K562 (cell line): Measurements from ENCODE around the gene KLK11. TPM values are rescaled to one million over a fixed set of nuclear protein-coding genes. Genes with fewer than 3 reads are reported as not detected.

Source experiments
- CEBPZ ChIP-seq: fragments of 150-350 bp; IDR thresholded peaks from 2 replicates; pipeline ENCODE4 v1.6.1; 2014; ENCODE audit warnings: low read depth, mild to moderate bottlenecking, low read length, borderline replicate concordance
- E2F5 ChIP-seq: sonication (generic); formaldehyde crosslinking; IDR thresholded peaks from 2 replicates; pipeline ENCODE4 v1.8.0; 2022; ENCODE audit warnings: mild to moderate bottlenecking, missing genetic modification reagents
- FUS ChIP-seq: fragments of 200-400 bp; formaldehyde crosslinking; optimal IDR thresholded peaks from 2 replicates; pipeline ENCODE3; 2017; ENCODE audit warnings: low read depth, low read length
- HIVEP1 ChIP-seq: fragments of 250-450 bp; sonication (Bioruptor Pico); IDR thresholded peaks from 2 replicates; pipeline ENCODE4 v1.4.0; 2020; ENCODE audit warnings: mild to moderate bottlenecking
- HMBOX1 ChIP-seq: sonication (generic); IDR thresholded peaks from 2 replicates; pipeline ENCODE4 v1.6.1; 2016
- HNRNPK ChIP-seq: fragments of 200-400 bp; formaldehyde crosslinking; IDR thresholded peaks from one replicate; pipeline ENCODE4 v1.6.1; 2018; ENCODE audit warnings: mild to moderate bottlenecking, low read depth, low read length; ENCODE audit not compliant: poor library complexity, severe bottlenecking
- KLF13 ChIP-seq: fragments of 450-650 bp; IDR thresholded peaks from 2 replicates; pipeline ENCODE4 v1.6.1; 2016; ENCODE audit warnings: missing genetic modification characterization, low read depth, mild to moderate bottlenecking, missing compliant biosample characterization, moderate library complexity, borderline replicate concordance
- NFXL1 ChIP-seq: fragments of 450-650 bp; formaldehyde crosslinking; IDR thresholded peaks from 2 replicates; pipeline ENCODE4 v1.4.0; 2021; ENCODE audit warnings: mild to moderate bottlenecking
- RBM25 ChIP-seq: fragments of 200-400 bp; formaldehyde crosslinking; IDR thresholded peaks from 2 replicates; pipeline ENCODE4 v1.6.1; 2018; ENCODE audit warnings: low read length, low read depth, moderate library complexity; ENCODE audit not compliant: severe bottlenecking
- TEAD1 ChIP-seq, 2 experiments: fragments of 450-650 bp in 1 of 2; sonication (generic) in 1 of 2; formaldehyde crosslinking; IDR thresholded peaks; 2 replicates each; pipeline versions ENCODE4 v1.4.0 to v1.8.0; 2020 to 2022; ENCODE audit warnings: mild to moderate bottlenecking in 2 of 2, missing genetic modification reagents in 1 of 2
- TFE3 ChIP-seq: fragments of 450-650 bp; formaldehyde crosslinking; IDR thresholded peaks from 2 replicates; pipeline ENCODE4 v1.4.0; 2020; ENCODE audit warnings: mild to moderate bottlenecking, mixed read lengths
- TSC22D4 ChIP-seq: fragments of 450-650 bp; IDR thresholded peaks from 2 replicates; pipeline ENCODE4 v1.6.1; 2016; ENCODE audit warnings: missing genetic modification characterization, missing biosample characterization, control low read depth
- VEZF1 ChIP-seq: fragments of 200-800 bp; sonication (Bioruptor generic); IDR thresholded peaks from 2 replicates; pipeline ENCODE4 v1.6.1; 2017; ENCODE audit warnings: missing genetic modification characterization, missing compliant biosample characterization
- ZNF280B ChIP-seq: fragments of 250-450 bp; sonication (Bioruptor Pico); IDR thresholded peaks from 2 replicates; pipeline ENCODE4 v1.5.1; 2021; ENCODE audit warnings: mild to moderate bottlenecking
- ZNF655 ChIP-seq: fragments of 250-450 bp; sonication (Bioruptor Pico); IDR thresholded peaks from 2 replicates; pipeline ENCODE4 v1.5.0; 2021
- polyA plus RNA-seq, 8 experiments: library from polyadenylated mRNA; depleted of rRNA in 4 of 8; stranded (reverse) in 5 of 8; unstranded in 3 of 8; fragments of >200 nt; fragmentation: Nextera tagmentation in 2 of 8; fragmentation: Illumina TruSeq in 1 of 8; extraction: Ambion mirVana in 2 of 8; extraction: Trizol in 1 of 8; gene quantifications; 2 replicates each; pipeline versions ENCODE4 v1.2.1 to v1.2.3, GENCODE V29; 2011 to 2014; ENCODE audit warnings: inconsistent platforms in 1 of 8, missing spikeins in 1 of 8
- total RNA-seq, 7 experiments: library from RNA; depleted of rRNA in 6 of 7; stranded (reverse); fragments of >200 nt in 6 of 7; fragmentation: Illumina TruSeq in 2 of 7; extraction: Trizol in 2 of 7; gene quantifications; 2 replicates each; pipeline versions ENCODE4 v1.2.1 to v1.2.3, GENCODE V29; 2011 to 2021; ENCODE audit warnings: low replicate concordance in 1 of 7

The KLK11 gene
- total and polyA plus RNA-seq, 9 of the 15 experiments (the other 6 are each of a cell fraction or from before 2014, with no cell fraction given) = not detected

- no peak for TF ChIP-seq ZNF280B (CRISPR knock-in tag)
- TF ChIP-seq HIVEP1 (CRISPR knock-in tag) = no peak
- no peak for TF ChIP-seq HNRNPK
- TF ChIP-seq TEAD1 (CRISPR knock-in tag; IDR thresholded peaks at IDR 0.05) = 0 out of 4 replicates have a peak, but pooled peaks of 1 of the 2 experiments have one; percentile 56
- TF ChIP-seq FUS = no peak
- peak; percentile 91 for TF ChIP-seq VEZF1 (CRISPR knock-in tag)
- TF ChIP-seq E2F5 (CRISPR knock-in tag) = no peak
- TF ChIP-seq HMBOX1 = no peak
- TF ChIP-seq RBM25 = peak; percentile 22
- no peak for TF ChIP-seq NFXL1 (CRISPR knock-in tag)
- no peak for TF ChIP-seq ZNF655 (CRISPR knock-in tag)
- TF ChIP-seq TFE3 (CRISPR knock-in tag) = no peak
- no peak for TF ChIP-seq TSC22D4 (tag)
- TF ChIP-seq CEBPZ = no peak
- peak; percentile 56; the same call in 1 of the 2 replicates for TF ChIP-seq KLF13 (tag)
Measured at GRCh38 chr19:51064534-51065220, 38.3 kb upstream of the KLK11 start, which contains the start of gene KLK13 (continued).
